GM18870 (cell line): ENCODE results near the gene FTCD.
"Not testable (repeated sequence)": the region's sequence is repeated elsewhere in the genome, so short reads cannot be mapped to it uniquely, and the experiment has no call there.

ENCODE experiments used
- ATAC-seq: cut with Tn5 transposase; IDR thresholded peaks from one replicate; pipeline ENCODE4 v1.9.1; 2021; ENCODE audit warnings: moderate library complexity; ENCODE audit not compliant: unreplicated experiment

FTCD gene

DNA sequence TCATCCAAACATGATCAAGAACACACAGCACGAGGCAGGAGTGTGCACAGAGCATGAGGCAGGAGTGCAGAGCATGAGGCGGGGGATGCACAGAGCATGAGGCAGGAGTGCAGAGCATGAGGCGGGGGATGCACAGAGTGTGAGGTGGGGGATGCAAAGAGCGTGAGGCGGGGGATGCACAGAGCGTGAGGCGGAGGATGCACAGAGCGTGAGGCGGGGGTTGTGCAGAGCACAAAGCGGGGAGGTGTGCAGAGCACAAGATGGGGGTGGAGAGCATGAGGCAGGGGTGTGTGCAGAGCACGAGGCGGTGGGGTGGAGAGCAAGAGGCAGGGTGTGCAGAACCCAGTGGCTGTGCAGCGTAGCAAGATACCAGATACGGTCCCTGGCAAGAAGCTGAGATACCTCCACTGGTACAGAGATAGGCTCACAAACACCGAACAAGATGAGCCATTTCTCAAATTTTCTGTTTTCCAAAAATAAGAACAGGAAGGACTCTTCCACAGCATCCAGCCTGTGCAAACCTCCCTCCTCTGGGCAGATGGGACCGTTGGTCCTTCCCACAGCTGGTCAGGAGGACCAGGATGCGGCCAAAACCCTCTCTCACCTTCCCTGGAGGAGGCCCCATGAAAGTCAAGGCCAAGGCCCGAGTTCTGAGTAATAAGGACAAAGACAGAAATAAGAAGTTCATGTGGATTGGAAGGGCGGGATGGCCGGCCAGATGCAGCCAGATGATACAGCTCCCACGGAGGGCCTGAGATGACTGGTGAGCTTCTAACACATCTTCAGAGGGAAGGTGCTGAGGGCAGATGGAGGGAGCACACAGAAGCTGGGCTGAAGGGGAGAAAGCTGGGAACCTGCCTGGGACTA lies 16.9 kb upstream of the FTCD start:
- no peak for ATAC-seq

DNA sequence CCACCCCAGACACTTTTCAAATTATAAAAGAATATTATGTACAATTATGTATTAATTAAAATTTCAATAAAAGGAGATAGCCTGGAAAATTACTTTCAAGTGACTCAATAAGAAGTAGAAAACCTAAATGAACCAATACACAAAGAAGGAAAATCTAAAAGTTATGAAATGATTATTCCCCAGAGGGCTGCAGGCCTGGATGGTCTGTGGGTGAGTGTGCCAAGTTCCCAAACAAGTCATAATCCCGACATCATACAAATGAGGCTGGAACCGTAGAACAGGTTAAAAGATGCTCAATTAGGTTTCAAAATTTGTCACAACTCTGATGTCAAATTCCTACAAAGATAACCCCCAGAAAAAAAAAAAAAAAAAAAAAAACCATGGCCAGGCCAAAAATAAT lies 16.2 kb upstream of the FTCD start:
- no peak for ATAC-seq

DNA sequence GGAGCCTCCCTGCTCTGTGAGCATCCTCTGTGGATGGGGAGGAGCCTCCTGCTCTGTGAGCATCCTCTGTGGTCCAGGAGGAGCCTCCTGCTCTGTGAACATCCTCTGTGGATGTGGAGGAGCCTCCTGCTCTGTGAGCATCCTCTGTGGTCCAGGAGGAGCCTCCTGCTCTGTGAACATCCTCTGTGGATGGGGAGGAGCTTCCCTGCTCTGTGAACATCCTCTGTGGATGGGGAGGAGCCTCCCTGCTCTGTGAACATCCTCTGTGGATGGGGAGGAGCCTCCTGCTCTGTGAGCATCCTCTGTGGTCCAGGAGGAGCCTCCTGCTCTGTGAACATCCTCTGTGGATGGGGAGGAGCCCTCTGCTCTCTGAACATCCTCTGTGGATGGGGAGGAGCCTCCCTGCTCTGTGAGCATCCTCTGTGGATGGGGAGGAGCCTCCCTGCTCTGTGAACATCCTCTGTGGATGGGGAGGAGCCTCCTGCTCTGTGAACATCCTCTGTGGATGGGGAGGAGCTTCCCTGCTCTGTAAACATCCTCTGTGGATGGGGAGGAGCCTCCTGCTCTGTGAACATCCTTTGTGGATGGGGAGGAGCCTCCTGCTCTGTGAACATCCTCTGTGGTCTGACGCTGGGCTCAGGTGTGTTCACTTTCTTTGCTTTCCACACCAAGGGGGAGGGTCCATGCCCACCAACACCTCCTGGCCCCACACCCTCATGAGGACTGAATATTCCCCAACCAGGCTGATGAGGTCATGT lies 15.2 kb upstream of the FTCD start:
- not testable (repeated sequence) for ATAC-seq

DNA sequence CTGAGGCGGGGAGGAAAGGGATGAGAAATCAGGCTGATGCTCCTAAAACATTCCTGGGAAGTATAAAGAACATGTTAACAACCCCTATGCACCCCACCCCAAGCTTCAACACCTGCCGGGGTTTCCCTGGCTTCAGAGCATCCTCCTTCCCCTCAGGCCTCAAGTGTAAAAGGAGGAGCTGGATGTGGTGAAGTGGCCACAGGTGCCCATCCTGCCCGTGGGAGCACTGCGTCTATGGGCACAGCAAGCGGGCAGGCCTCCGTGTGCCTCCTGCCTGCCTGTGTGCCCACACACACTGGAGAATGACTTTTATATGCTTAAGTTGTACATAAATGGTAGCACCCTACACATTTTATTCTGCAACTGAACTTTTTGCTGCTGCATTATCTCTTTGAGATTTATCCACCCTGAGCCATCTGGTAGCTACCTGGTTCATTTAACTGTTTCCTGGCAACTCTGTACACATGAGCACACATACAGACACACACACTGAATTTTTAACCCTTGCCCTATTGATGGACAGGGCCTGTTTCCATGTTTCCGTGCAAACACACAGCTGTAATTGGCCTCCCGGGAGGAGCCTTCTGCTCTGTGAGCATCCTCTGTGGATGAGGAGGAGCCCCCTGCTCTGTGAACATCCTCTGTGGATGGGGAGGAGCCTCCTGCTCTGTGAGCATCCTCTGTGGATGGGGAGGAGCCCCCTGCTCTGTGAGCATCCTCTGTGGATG lies 13.4 kb upstream of the FTCD start:
- no peak for ATAC-seq

DNA sequence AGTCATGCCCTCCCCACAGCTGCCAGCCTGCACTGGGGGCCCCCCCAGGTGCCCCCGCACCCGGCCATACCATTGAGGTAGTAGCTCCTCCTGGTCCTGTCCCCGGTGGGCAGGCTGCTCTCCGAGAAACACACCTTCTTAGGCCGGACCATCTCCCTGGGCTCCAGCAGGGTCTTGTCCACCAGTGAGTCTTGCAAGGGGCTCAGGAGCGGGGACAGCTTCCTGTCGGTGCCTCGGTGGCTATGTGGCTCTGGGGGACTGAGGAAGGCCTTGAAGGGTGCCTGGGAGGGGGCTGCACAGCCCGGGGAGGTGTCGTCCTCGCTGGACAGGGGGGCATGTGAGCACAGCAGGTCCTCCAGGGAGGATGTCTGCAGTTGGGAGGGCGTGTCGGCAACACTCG lies 12.9 kb upstream of the FTCD start:
- ATAC-seq = no peak

DNA sequence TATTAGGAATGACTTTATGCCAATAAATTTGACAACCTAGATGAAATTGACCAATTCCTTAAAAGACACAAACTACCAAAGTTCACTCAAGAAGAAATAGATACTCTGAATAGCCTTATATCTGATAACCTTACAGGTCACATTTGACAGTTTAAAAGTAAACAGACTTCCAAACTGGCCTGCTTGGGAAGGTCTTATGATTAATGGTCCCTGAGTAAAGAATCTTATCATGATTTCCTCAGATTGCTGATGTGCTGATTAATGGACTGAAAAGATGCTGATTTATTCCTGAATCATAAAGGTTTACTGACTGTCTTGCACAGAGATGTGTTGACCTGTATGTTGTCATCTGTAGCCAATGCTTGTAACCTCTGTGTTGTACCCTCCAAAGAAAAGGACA lies 9.7 kb upstream of the FTCD start:
- ATAC-seq = no peak

DNA sequence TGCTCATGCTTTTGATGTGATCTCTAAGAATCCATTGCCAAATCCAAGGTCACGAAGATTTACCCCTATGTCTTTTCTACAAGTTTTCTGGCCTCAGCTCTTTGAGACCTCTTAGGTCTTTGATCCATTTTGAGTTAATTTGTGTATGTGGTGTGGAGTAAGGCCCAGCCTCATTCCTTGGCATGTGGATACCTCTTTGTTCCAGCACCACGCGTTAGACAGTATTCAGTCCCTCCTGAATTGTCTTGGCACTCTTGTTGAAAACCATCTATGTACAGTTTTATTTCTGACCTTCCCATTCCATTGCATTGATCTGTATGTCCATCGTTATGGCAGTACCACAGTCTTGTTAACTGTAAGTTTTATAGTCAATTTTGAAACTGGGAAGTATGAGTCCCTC lies 8.0 kb upstream of the FTCD start:
- ATAC-seq = no peak

DNA sequence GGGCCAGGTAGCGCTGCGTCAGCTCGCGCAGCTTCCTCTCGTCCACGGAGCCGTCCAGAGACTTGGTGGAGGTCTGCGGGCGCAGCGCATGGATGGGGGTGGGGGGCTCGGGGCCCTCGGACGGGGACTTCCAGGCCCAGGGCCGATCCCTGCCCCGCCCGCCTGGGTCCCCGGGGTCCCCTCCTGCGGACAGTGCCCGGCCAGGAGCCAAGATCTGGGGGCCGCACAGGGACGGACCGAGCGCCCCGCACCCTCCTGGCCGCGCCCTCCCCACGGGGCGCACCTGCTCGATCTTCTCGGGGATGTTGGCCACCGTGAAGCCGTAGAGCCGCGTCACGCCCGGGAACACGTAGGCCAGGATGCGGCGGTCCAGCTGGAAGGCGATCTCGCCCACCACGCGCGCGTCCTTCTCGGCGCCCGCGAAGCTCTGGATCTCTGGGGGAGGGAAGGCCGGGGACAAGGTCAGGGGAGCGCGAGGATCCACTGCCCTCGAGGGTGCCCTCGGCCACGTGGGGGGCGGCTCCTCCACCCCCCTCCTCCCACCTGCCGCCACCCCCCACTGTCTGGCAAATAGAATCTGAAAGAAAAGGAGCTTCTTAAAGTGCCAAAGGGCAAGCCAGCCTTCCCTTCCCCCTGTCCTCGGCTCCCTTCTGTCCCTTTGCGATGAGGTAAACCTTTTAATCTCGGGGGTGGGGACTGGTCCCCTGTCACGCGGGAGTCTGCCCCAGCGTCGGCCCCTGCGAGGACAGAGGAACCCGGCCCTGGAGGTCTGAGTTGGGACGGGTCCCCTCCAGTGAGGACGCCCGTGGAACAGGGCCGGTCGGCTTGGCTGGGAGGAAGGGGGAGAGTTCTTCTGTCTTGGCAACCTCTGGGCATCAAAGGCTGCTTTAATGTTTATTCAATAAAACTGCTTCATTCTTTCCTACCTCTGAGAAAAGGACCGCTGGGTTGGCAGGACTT lies 6.5 kb upstream of the FTCD start:
- ATAC-seq = no peak

DNA sequence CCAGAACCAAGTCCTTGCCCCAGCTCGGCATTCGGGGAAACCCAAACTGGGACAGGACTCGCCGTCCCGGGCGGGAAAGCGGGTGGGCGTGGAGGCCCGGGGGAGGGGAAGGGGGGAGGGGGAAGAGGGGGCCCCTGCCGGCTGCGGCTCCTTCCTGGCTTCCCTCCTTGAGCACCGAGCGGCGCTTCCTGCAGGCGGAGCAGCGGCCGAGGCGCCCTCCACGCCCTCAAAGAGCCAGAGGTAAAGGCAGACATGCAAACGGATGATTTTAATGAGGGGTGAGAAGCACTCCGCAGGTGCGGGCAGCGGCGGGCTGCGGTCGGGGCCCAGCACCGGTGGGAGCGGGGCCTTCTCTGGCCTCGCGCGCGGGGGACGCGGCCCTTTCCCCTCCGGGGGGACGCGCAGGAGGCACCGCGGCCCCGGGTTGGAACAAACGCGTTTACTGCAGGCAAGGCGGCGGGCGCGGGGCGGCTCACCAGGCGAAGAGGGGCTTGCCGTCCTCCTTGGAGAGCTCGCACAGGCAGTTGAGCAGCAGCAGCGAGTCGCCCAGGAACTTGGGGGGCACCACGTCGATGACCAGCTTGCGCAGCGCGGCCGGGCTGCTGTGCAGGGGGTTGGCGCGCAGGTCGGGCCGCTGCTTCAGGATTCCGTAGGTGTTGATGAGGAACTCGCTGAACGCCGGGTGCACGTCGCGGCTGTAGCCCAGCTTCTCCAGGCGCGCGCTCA lies 5.7 kb upstream of the FTCD start:
- no peak for ATAC-seq

DNA sequence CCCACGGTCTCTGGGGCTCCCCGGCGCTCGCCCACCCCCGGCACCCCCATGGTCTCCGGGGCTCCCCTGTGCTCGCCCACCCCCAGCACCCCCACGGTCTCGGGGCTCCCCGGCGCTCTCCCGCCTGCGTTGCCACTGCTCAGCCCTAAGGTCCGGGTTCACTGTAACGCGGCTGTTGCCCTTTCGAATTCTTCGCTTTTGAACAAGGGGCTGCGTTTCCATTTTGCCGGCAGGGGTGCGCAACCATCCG lies 5.2 kb upstream of the FTCD start:
- no peak for ATAC-seq

DNA sequence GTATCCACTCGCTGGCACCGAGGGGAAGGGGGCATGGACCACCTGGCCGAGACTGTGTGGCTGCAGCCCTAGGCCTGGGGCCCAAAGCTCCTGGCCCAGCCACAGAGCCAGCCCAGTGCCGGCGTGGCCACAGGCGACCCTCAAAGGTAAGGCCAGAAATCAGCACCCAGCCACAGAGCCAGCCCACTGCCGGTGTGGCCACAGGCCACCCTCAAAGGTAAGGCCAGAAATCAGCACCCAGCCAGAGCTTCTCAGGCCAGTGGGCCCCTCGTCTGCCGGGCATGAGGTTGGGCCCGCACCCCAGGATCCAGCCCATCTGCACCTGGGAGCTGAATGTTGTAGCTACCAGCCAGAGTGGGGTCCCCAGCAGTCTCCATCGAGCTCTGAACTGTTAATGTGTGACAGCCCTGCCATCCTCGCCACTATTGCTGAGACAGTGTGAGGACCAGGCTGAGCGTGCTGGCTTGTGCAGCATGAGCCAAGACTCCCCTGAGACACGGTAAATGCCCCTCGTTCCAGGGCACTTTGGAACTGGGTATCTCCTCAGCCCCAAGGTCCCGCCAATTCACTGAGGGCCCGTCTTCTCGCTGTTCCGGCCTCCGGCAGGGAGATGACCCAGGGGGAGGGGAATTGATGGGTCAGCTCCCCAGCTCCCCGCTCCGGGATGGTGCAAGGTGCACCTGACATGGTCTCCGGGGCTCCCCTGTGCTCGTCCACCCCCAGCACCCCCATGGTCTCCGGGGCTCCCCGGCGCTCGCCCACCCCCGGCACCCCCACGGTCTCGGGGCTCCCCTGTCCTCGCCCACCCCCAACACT lies 4.7 kb upstream of the FTCD start:
- ATAC-seq = no peak

DNA sequence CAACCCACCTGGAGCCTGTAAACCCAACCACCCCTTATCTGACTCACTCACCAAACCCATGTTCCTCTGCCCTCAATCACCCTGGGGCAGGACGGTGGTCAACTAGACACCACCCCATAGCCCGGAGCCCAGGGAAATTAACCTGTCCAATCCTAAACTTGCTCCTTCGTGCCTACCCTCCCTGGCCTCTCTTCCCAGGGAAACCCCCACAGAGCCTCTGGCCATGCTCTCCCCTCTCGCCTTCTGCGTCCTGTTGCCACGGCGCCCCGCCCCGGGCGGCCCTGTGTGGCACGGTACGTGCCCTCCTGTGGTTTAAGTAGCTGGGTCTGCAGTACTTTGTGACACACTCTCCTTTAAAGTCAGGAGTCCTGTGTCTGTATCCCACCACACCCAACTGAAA lies 4.0 kb upstream of the FTCD start:
- no peak for ATAC-seq

DNA sequence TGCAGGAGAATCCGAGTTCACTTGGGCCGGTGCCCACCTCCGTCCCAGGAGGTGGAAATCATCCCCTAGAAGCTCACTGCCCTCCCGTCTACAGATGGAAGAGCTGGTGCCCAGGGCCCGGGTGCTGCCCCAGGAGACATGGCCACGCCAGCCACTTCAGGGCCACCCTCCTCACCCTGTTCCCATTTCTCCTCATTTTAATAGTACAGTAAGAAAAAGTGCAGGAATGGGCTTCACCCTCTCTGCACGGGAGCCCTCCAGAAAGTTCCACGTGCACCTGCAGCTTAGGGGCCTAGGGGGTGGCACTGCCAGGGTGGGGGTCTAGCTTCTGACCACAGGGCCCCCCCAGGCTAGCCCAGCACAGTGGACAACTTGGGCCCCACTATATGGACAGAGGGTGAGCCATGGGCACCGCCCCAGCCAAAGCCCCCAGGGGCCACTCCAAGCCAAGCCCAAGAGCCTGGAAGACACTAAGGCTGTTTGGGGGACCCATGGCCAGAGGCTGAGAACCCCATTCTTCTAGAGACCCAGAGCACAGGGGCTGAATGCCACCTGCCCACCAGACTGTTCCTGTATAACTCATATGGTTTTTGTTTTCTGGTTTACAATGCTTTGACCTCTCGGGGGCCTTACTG lies 3.4 kb upstream of the FTCD start:
- ATAC-seq = no peak

DNA sequence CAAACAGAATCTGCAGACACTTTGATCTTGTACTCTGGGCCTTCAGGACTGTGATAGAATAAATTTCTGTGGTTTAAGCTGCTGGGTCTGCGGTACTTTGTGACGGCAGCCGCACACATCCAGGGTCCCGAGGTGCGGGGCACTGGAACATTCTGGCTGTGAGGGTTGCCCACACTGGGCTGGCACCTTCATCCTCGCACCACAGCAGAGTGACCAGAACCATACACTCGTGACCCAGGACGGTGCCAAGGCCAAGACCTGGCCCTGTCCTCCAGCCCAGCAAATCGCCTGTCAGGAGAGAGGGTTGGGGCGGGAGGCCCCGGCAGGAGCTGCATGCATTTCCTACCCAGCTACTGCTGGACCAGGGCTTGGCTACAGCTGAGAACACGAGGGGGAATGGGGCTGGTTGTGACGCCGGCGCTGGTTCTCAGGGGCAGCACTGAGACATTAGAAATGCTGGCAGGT lies 2.6 kb upstream of the FTCD start:
- no peak for ATAC-seq

DNA sequence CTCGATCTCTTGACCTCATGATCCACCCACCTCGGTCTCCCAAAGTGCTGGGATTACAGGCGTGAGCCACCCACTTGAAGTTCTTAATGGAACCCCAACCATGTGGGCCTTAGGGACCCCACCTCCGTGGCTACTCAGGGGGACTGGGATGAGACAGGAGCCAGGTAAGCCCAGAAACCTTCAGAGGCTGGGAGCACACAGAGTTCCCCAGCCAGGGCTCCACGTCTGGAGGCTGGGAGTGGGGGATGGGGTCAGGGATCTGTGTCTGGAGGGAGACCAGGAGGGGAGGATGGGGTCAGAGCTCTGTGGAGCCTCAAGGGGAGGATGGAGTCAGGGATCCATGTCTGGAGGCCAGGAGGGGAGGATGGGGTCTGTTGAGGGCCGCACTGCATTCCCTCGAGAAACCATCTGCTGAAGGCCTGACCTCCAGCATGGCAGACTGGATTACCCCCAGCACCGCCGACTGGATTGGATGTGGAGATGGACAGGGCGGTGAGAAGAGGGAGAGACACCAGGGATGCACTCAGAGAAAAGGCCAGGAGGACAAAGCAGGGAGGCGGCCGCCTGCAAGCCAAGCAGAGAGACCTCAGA lies 2.1 kb upstream of the FTCD start:
- no peak for ATAC-seq

DNA sequence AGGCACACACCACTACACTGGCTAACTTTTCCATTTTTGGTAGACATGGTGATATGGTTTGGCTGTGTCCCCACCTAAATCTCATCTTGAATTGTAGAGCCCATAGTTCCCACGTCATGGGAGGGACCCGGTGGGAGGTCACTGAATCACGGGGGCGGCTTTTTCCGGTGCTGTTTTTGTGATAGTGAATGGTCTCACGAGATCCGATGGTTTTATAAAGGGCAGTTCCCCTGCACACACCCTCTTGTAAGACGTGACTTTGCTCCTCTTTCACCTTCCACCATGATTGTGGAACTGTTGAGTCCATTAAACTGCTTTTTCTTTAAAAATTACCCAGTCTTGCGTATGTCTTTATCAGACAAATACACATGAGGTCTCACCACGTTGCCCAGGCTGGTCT lies 1.3 kb upstream of the FTCD start:
- no peak for ATAC-seq

DNA sequence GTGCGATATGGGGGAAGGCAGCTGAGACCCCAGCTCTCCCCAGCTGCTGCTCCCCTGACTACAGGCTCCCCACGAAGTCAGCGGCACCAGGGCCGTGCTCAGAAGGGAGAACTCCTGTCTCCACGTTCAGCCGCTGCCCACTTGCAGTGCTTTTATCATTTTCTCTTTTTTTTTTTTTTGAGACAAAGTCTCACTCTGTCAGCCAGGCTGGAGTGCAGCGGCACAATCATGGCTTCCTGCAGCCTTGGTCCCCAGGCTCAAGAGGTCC lies 933 bp upstream of the FTCD start:
- no peak for ATAC-seq

DNA sequence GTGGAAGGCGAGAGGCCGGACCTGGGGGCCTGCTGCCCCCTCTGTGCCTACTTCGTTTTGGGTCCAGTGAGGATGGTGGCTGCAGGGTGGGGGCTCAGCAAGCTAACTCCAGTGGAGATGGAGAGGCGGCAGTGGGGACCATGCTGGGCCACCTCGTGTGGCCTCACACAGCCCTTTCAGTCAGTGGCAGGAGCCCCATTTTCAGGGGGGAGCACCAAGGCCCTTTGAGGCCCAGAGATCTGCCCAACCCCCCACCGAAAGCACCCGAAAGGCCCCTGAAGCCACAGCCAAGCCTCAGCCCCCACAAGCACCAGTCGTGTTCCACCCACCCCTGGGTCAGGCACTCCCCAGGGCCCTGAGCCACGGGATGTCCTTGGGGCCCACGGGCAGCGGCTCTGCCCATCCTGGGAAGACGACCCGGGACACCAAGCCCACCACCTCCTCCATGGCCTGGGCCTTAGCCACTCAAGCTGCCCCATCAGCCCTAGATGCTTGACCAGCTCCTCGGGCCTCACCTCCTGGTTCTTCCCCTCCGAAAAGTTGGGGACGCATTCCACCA lies 345 bp downstream of the FTCD start:
- no peak for ATAC-seq
